Daoy (cell line): Measurements from ENCODE around the gene TFPI2. TPM values are rescaled to one million over a fixed set of nuclear protein-coding genes. Genes with fewer than 3 reads are reported as not detected.

Source experiments
- DNase-seq: peaks from one replicate; pipeline ENCODE4 v3.0.0-alpha.2; 2015; ENCODE audit warnings: low read depth
- total RNA-seq: library from RNA; depleted of rRNA; stranded (reverse); fragments of >200 nt; shearing (Covaris generic); gene quantifications from 2 replicates; pipeline ENCODE4 v1.2.3, GENCODE V29; 2014

Gene TFPI2
- total RNA-seq, 1 experiment from 2014 or later: 113 TPM

DNA sequence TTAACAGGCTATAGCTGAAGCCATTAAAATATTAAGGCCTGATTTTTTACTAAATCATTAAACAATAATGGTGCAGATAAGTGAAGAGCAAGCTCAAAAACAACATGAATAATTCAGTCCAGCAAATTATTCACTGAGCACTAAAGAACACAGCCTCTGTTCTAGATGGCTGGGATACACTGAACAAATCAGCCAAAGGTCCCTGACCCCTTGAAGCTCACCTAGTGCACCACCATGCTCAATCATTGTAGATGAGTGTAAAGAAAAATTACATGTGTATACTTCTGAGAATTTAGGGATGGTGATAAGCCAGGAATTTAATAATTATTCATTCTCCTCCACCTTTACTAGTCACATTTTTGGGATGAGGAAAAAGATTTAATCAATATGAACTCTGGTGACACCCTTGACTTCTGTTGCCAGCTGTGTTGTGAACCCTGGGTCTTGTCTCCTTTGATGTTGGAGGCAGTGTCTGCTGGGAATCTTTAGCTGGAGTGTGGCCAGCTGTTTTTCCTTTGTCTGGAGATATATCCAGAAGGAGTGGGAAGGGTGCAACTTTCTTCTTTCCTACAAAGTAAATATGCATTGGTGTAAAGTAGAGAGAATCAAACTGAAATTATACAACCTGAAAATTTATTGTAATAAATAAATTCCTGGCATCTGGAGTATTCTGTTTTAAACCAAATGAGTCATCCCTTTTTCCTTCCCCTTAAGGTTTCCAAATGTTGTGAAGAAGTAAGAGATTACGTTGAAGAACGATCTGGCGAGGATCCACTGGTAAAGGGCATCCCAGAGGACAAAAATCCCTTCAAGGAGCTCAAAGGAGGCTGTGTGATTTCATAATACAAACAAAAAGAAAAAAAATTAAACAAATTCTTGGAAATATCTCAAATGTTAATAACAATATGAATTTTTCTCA lies 19.8 kb upstream of the TFPI2 start:
- no peak for DNase-seq

DNA sequence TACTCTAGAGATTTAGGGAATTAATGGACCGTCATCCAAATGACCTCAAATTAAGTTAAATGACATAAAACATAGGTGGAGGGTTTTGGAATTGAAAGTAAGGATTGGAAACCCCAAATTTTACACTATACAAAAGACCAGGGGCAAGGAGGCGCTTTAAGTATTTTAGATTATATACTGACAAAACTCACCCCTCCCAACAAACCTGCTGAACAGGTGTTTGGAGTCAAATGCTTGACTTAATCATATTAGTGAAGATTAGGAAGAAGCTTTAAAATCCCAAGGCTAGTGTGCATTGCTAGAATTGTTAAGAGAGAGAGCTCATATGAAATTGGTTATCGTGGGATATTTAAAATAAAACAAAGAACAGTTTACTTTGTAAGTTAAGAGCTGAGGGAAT lies 15.7 kb upstream of the TFPI2 start, which contains the start of gene GNGT1:
Gene GNGT1, plus strand, starts transcription at position 301 of the 400 bp plus-strand sequence. CDS start 180 bp downstream, outside the sequence.
- DNase-seq: no peak

DNA sequence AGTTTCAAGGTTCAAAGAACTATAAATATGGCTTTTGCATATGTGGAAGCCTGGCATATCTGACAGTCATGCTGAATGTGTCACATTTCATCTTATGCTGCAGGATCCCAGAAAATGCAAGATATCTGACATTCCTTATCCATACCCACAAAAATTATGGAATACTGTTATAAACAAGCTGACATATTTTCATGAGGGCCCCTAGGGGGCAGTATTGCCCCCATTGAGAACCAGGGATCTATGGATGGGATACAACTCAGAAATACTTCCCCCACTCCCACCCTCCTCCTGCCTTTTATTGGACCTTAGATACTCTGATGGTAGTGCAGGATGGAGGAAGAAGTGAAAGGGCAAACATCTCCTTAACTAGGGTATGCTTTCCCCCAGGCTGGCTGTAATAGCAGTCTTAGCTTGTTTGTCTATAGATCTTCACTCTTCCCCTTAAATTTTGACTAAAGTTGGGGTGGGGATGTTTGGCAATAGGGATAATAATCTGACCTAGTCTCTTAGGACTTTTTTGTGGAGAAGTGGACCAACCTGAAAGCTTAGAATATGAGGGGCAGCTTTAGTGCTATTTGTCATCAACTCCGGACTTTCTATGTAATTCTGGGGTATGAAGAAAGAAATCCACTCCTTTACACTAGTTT lies 12.3 kb upstream of the TFPI2 start:
- peak; percentile 51 for DNase-seq

DNA sequence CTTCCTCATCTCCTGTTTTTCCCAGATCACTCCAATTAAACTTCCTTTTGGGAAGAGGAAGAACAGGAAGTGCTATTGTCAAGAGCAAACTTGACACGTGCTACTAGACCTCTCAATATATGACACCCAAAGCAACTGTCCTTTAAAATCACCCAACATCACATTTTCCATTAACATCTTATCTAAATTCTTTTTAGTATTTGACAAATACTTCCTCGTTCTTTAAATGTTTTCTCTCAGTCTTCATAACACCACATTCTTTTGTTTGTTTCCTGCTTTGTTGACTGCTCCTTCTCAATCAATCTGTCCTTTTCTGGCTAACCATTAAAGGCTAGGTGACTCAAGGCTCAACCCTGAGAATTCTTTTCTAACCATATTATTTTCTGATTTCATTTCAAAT lies 7.1 kb upstream of the TFPI2 start:
- DNase-seq: no peak

DNA sequence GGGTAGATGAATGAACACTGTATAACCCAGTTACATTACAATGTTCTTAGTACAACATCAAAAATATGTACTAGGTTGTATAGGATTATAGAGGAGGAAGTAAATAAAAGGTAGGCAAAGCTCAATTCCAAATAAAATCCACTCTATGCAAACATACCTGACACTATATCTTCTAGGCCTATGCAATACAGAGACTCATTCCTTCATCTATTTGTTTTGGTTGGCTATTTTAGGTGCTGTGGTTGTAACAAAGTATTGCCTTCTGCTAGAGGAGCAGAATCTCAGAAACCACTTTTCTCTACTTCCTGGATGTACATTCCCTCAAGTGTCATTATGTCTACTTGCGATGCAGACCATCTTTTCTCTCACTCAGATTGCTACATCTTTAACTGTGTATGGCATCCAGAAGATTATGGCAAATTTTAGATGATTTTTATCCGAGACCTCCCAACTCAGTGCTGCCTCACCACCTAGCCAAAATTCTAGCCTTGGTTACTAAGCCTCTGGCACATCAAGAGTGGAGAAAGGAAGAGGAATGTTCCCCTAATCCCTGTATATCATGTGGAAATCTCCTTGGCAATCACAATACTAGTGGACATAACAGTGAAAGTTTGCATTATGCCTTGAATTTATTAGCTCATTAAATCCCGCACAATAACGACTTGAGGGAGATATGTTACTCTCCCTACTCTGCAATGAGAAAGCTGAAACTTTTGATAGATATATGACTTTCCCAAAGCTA lies 5.5 kb upstream of the TFPI2 start:
- DNase-seq: no peak

DNA sequence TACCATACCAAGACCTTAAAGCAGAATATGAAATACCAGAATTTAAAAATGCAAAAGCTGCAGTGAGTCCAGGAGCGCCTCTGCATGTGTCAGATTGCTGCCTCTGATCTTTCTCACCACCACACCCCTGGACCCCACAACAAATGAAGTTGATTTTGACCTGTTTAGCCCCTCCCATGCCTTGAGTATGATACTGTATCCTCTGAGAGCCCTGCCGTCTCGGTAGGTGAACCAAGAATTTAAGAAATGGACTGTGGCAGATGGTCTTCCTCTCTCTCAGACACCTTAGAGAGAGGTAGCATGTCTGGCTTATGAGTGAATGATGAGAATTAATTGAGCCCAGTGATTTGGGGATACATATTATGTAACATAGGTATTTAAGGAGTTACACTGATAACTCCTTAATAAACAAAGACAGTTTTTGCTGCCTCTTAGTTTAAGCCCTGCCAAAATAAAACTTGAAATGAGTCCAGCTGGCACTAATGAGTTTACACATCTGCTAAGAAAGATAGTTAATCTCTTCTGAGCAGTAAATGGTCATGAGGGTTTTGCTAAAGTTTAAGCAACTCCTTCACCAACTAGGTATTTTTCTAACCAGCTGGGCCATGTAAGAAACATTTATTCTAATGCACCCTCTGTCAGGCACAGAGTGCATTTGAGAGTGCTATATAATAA lies 4.5 kb upstream of the TFPI2 start:
- DNase-seq: no peak

DNA sequence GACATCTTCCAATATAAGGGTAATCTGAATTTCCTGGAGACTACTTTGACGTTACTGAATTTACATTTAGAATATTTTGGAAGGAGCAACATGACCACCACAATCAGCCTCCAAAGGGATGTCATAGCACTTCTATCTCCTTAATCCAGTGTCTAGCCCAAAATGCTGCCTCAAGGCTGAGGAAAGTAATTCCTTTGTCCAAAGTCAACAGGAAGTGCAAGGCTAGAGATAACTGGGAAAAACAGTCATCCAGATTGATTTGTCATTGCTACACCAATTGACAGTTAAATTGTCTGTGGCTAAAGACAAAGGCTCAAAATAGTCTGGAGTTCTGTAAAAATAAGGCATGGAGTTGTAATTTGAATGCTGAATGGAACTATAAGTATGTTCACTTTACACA lies 3.9 kb upstream of the TFPI2 start:
- DNase-seq: peak; percentile 19

DNA sequence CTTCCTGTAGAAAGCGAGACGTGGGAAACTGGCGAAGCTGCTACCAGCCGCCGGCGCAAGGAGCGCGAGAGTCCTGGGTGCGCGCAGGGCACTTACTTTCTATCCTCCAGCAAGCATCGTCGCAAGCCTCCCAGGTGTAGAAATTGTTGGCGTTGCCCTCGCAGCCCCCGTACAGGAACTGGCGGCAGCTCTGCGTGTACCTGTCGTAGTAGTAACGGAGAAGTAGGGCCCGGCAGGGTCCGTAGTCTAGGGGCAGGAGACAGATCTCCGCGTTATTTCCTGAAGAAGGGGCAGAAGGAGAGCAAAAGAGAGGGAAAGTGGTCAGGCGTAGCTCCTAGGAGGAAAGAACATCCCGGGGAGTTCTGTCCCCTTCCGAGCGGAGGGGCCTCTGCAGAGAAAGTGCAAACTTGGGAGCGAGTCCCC lies 501 bp downstream of the TFPI2 start:
- peak; percentile 72 for DNase-seq

DNA sequence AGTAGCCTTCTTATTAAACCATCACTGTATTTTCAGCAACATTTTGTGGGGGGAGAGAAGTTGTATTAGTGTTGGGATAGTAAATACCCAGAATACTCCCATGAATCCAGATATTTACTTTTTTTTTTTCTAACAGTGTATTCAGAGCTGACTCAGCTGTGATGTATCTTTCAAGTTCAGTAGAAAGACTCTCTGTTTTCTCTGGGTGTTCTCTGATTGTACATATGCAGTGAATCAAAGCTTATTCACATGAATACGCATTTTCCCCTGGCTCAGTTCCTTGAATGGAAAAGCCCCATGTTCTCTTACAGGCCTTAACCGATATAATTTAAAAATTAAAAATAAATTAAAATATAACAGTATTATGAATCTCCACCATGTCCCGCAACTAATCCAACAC lies 1.3 kb downstream of the TFPI2 start:
- peak; percentile 46 for DNase-seq

DNA sequence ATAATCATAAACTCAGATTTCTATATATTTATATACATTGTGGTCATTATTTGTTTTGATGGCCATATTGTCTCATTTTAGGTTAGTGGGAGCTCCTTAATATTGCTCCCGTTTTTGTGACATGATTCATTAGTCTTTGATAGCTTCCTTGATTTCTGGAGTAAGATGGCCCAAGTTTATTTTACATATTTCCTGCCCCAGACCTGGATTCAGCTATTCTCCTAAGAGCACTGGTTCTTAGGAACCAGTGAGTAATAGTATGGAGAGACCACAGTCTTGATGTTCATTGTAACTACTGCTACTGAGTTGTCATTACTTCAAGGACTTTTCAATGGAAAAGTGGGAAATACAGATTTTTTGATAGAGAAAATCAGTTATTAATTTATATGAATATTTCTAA lies 6.0 kb downstream of the TFPI2 start:
- DNase-seq: no peak

DNA sequence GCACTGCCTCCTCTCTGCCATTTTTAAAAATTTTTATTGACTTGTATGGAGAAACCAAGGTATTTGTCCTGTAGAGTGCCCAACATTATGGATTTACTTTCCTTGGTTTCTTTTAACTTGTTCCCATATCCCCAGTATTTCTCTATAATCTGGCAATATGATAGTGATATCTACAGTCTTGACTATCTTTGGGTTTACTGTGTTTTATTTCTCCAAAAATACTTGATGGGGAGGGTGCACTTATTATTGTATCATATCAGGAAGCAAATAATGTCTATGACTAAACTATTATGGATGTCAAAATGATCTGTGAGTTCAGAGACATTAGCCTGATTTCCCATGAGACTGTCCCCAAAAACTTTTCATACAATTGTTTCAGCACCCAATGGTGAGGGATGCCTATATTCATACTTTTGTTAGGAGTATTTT lies 6.6 kb downstream of the TFPI2 start:
- no peak for DNase-seq

DNA sequence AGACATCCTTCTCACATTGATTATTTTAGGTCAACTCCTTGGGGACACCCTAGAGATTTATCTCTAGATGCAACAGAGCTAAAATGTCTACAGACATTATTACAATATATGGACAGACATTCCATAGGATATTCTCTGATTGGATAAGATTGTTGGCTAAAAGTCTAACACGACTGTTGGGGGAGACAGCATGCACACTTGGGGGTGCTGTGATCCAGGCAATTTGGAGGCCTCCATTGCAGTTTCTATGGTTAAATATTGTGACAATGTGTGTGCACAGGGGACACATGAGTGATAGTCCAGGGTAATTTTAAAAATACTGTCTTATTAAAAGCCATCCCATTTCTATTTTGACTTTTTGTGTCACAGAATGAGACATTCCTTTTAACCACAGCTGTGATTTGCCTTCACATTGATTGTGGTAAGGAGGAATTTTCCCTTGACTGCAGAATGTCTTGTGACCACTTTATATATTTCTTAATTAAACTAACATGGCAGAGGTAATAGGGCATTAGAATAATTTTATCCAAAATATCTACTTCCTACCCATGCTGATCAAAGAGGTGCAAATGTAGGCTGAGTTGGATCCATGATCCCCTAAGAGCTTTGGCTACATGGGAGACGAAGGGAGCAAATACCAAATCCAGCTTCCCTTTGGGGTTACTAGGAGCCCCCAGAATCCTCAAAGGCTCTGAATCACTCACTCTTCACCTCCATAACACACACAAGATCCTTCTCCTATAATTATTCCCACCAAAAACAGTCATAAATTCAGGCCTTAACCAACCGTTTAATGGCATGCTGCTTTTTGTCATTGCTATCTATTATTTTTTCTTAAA lies 7.3 kb downstream of the TFPI2 start:
- DNase-seq: no peak

DNA sequence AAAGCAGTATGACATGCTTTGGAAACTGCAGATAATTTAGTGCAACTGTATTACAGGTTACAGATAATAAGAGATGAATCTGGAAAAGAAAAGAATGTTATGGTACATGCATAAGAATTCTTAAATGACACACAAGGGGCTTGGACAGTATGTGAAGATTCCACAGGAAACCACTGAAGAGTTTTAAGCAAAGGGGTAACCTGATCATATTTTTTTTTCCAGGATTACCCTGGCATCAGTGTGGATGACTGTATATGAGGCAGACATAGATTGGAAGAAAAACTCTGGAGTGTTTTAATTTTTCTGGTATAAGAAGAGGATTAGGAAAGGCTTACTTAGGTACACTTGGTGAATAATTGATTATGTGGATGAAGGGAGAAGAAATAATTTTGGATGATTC lies 8.1 kb downstream of the TFPI2 start:
- no peak for DNase-seq

DNA sequence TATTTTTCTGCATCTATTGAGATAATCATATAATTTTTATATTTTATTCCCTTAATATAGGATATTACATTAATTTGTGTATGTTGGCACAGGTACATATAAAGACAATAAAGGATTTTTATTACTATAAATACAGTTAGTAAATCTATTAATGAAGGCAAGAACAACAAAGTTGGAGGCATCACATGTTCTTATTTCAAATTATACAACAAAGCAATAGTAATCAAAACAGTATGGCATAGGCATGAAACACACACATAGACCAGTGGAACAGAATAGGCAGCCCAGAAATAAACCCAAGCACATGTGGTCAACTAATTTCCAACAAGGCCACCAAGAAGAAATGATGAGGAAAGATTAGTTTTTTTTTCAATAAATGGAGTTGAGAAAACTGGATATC lies 11.2 kb downstream of the TFPI2 start:
- no peak for DNase-seq

DNA sequence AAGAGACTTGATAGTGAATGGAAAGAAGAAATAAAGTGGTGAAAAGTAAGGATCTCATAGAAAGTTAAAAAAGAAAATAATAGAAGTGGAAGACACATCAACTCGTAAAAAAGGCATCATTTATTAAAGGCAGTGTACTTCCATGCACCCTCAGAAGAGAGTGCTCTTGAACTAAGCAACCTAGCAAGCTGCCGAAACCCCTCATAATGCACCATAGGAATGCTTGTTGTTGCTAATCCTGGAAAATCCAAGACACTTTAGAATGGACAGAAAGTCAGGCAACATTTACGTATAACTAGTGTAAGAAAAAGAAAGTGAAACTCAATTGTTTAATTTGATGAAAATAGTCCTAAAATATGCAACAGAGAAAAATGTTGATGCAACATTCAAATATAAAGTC lies 12.8 kb downstream of the TFPI2 start:
- no peak for DNase-seq

DNA sequence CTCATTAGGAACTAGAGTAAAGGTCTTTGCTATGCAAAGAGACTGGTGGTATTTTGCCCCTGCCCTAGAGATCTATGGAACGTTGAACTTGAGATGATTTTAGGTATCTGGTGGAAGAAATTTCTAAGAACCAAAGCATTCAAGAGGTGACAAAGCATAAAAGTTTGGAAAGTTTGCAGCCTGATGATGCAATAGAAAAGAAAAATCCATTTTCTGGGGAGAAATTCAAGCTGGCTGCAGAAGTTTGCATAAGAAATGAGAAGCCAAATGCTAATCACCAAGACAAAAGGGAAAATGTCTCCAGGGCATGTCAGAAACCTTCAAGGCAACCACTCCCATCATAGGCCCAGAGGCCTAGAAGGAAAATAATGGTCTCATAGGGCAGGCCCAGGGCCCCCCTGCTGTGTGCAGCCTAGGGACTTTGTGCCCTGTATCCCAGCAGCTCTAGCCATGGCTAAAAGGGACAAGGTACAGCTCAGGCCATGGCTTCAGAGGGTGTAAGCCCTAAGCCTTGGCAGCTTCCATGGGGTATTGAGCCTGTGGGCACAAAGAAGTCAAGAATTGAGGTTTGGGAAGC lies 16.5 kb downstream of the TFPI2 start:
- no peak for DNase-seq

DNA sequence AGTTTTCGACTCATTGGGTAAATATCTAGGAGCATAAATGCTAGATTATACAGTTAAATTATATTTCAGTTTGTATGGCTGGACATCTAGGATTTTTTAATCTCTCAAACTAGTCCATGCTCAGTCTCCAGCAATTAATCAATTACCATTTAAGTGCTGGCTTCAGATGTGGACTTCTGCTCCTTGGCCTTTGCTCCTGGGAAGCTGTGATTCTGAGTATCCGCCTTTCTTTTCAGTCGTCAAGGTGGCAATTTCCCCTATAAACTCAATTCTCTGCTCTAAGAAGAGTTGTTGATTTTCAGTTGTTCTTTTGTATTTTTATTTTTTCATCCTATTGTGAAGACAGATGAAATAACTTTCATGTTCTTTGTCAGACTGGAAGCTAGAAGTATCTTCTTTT lies 23.7 kb downstream of the TFPI2 start:
- no peak for DNase-seq

DNA sequence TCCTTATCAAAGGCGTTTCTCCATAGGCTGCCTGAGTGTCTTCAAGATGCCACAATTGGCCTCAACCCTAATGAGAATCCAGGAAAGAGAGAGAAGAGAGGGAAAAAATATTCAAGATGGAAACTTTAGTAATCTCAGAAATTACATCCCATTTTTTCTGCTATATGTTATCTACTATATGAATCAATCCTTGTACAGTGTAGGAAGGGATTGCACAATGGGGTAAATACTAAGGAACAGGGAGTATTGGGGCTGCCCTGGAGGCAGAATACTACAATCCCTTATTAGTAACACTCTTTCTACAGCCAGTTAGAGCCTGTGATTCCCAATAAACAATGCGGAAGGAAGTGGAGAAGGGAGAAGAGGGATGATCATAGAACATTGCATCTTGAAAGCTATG lies 27.9 kb downstream of the TFPI2 start:
- no peak for DNase-seq

DNA sequence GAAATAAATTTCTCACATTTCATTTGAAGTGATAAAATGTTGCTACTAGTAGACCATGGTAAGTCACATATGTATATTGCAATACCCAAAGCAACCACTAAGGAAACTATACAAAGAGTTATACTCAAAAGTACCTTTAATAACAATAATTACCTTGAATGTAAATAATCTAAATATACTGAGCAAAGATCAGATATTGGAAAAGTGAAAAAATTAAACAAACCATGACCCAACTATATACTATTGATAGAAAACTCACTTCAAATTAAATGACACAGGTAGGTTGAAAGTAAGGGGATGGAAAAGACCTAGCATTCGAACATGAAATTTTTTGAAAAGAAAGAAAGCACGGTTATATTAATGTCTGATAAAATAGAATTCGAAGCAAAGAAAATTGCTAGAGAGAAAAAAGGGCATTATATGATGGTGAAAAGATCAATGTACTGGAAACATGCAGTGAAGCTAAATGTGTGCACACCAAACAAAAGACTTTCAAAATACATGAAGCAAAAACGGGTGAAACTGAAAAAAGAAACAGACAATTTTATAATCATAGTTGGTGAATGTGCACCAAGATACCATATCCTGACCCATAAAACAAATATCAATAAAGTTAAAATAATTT lies 29.1 kb downstream of the TFPI2 start:
- DNase-seq: no peak

DNA sequence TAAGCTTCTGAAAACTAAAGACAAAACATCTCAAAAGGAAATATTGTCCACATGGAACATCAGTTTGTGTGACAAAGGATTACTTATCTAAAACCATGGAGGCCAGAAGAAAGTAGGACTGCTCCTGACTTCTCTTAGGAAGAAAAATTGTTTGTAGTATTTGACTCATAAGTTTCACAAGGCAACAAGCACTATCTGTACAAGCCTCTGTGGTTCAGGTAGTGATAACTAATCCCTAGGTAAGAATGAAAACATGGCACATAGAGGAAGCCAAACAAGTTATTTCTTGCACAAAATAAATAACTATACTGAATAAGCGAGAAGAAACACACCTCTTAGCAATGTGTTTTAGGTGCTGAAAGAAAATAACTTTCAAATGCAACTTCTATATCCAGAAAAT lies 30.3 kb downstream of the TFPI2 start:
- no peak for DNase-seq
